CD4-positive, alpha-beta T cell (primary cell): ENCODE results near the gene RBM20. TPM values are rescaled to one million over a fixed set of nuclear protein-coding genes. Genes with fewer than 3 reads are reported as not detected.

Source experiments
- ATAC-seq: fragments of 200-7000 bp; cut with Tn5 transposase; one replicate; pipeline ENCODE4 v1.10.0; 2022; ENCODE audit warnings: mild to moderate bottlenecking; ENCODE audit not compliant: poor library complexity
- CTCF ChIA-PET: fragments of 350-600 bp; sonication (Branson Sonifier 250); formaldehyde crosslinking; loops from one replicate; lab custom pipeline; 2021; ENCODE audit warnings: antibody characterized with exemption, inconsistent platforms; lab: Charles Lee
- POLR2A ChIA-PET: fragments of 350-600 bp; sonication (Branson Sonifier 250); formaldehyde crosslinking; loops from one replicate; lab custom pipeline; 2021; ENCODE audit warnings: antibody characterized with exemption, inconsistent platforms; lab: Charles Lee
- DNase-seq, 14 experiments: peaks; one replicate each; pipeline ENCODE4 v3.0.0-alpha.2; 2013 to 2020; ENCODE audit warnings: mixed read lengths in 2 of 14
- H3K27ac ChIP-seq, 2 donors: one replicate each; pipeline versions ENCODE4 v1.5.1 to v1.7.0; 2013; ENCODE audit warnings: low read length in 2 of 2, low read depth in 1 of 2, mild to moderate bottlenecking in 1 of 2
- H3K27me3 ChIP-seq, 2 experiments: 1 replicate in 1 of 2; 2 replicates in 1 of 2; pipeline versions ENCODE4 v1.6.1 to v1.7.0; 2013; ENCODE audit warnings: low read length in 2 of 2, control low read depth in 1 of 2, mild to moderate bottlenecking in 1 of 2, moderate library complexity in 1 of 2; ENCODE audit not compliant: insufficient read depth in 2 of 2, control insufficient read depth in 1 of 2
- H3K36me3 ChIP-seq: one replicate; pipeline ENCODE4 v1.6.1; 2013; ENCODE audit warnings: low read length, control low read depth; ENCODE audit not compliant: insufficient read depth
- H3K4me1 ChIP-seq: one replicate; pipeline ENCODE4 v1.6.1; 2013; ENCODE audit warnings: low read length, control low read depth; ENCODE audit not compliant: insufficient read depth
- H3K4me3 ChIP-seq: one replicate; pipeline ENCODE4 v1.5.1; 2013; ENCODE audit warnings: mild to moderate bottlenecking, low read length, moderate library complexity
- H3K9me3 ChIP-seq, 2 experiments: 1 replicate in 1 of 2; 2 replicates in 1 of 2; pipeline versions ENCODE4 v1.6.1 to v1.7.0; 2013; ENCODE audit warnings: low read length in 2 of 2, mild to moderate bottlenecking in 2 of 2, control low read depth in 1 of 2, moderate library complexity in 1 of 2; ENCODE audit not compliant: control insufficient read depth in 1 of 2, insufficient read depth in 1 of 2
- H3K27ac Mint-ChIP-seq: one replicate; pipeline ENCODE4 v1.8.0; 2020; ENCODE audit warnings: mixed read lengths
- H3K27me3 Mint-ChIP-seq: one replicate; pipeline ENCODE4 v1.8.0; 2021; ENCODE audit warnings: mixed read lengths
- H3K36me3 Mint-ChIP-seq: one replicate; pipeline ENCODE4 v1.8.0; 2021; ENCODE audit warnings: low read depth, mixed read lengths
- H3K4me1 Mint-ChIP-seq: one replicate; pipeline ENCODE4 v1.8.0; 2021; ENCODE audit warnings: low read depth, mixed read lengths
- H3K4me3 Mint-ChIP-seq: one replicate; pipeline ENCODE4 v1.8.0; 2020; ENCODE audit warnings: mild to moderate bottlenecking, mixed read lengths
- H3K9me3 Mint-ChIP-seq: one replicate; pipeline ENCODE4 v1.8.0; 2020; ENCODE audit warnings: mixed read lengths
- intact Hi-C, 2 experiments: fragments of 100-400 bp; cut with DNase I in 1 of 2; cut with micrococcal nuclease in 1 of 2; formaldehyde crosslinking; loops; one replicate each; pipeline versions ENCODE4 v1.15.1 to v1.9.0; 2023 to 2025; cut with DNase I, micrococcal nuclease
- total RNA-seq, 174 experiments: library from RNA in 2 of 174; stranded (reverse) in 2 of 174; gene quantifications; one replicate each; pipeline ENCODE4 v1.2.3 and lab custom pipeline; 2021 to 2026
- TF ChIP-seq, protein P1 (sequence below): fragments of 200-600 bp; IDR thresholded peaks from one replicate; pipeline ENCODE4 v1.8.0; 2022; ENCODE audit warnings: antibody characterized with exemption, mild to moderate bottlenecking

The RBM20 gene
- total RNA-seq, 2 experiments from 2014 or later: 0.91 to 1.1 TPM

GRCh38 chr10:110775406-110775805, 131.3 kb downstream of the RBM20 start:
- no peak for ATAC-seq
- Histone ChIP-seq H3K27ac (no peak overlapping the region), H3K4me1 (peaks cover 3% of the 10 kb centered on the region), H3K9me3 (no peaks in the 10 kb centered on the region), H3K27me3 (no peaks in the 10 kb centered on the region), H3K4me3 (no peak overlapping the region), H3K36me3 (no peaks in the 10 kb centered on the region)
- Mint-ChIP-seq H3K4me3 (no peak overlapping the region), H3K4me1 (peaks cover 44% of the 10 kb centered on the region), H3K36me3 (no peaks in the 10 kb centered on the region), H3K27me3 (no peaks in the 10 kb centered on the region), H3K27ac (no peak overlapping the region), H3K9me3 (no peaks in the 10 kb centered on the region)
- POLR2A ChIA-PET: interaction anchor here (0.8 kb wide), 1 partner anchor 96 kb away, joined by 4 read pairs; the partner anchor contains the start of gene PDCD4
- no peak for DNase-seq
- TF ChIP-seq, protein P1, sequence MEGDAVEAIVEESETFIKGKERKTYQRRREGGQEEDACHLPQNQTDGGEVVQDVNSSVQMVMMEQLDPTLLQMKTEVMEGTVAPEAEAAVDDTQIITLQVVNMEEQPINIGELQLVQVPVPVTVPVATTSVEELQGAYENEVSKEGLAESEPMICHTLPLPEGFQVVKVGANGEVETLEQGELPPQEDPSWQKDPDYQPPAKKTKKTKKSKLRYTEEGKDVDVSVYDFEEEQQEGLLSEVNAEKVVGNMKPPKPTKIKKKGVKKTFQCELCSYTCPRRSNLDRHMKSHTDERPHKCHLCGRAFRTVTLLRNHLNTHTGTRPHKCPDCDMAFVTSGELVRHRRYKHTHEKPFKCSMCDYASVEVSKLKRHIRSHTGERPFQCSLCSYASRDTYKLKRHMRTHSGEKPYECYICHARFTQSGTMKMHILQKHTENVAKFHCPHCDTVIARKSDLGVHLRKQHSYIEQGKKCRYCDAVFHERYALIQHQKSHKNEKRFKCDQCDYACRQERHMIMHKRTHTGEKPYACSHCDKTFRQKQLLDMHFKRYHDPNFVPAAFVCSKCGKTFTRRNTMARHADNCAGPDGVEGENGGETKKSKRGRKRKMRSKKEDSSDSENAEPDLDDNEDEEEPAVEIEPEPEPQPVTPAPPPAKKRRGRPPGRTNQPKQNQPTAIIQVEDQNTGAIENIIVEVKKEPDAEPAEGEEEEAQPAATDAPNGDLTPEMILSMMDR: no peak
- intact Hi-C loops: no loop called here
- CTCF ChIA-PET: no interaction called here

- Histone ChIP-seq H3K9me3 (no peaks in the 10 kb centered on the region), H3K27ac (no peak overlapping the region), H3K4me3 (no peak overlapping the region), H3K4me1 (peaks cover 3% of the 10 kb centered on the region), H3K36me3 (no peaks in the 10 kb centered on the region), H3K27me3 (no peaks in the 10 kb centered on the region)
- Mint-ChIP-seq H3K27ac (no peak overlapping the region), H3K4me1 (peaks cover 49% of the 10 kb centered on the region), H3K27me3 (no peaks in the 10 kb centered on the region), H3K36me3 (no peaks in the 10 kb centered on the region), H3K4me3 (no peak overlapping the region), H3K9me3 (no peaks in the 10 kb centered on the region)
- TF ChIP-seq, protein P1: no peak
- DNase-seq: no peak
- no peak for ATAC-seq
- ChIA-PET CTCF (no interaction called here), POLR2A (interaction anchor here (1.6 kb wide), 1 partner anchor 27 kb away, joined by 3 read pairs; no protein-coding TSS in a partner anchor)
- intact Hi-C loops: no loop called here
Observed at GRCh38 chr10:110777017-110777416, 132.9 kb downstream of the RBM20 start.

DNA sequence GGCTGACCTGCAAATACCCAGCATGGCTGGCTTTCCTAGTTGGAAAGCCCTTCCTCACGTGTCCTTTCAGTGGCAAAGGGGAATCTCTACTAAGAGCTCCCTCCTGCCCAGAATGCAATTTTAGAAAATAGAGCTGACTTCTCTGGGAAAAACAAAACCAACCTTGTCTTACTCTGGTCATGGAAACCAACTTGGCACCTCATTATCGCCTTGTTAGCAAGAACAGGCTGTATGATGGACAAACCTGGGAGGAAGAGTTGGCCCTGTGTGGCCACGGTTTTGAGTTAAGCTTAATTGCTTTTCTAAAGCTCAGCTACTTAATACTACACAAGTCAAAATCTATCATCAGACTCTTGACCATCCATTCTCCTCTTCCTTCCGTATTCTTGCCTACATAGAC, 133.5 kb downstream of the RBM20 start:
- H3K36me3 Mint-ChIP-seq: no peaks in the 10 kb centered on the region
- H3K27ac ChIP-seq: no peak overlapping the region
- CTCF ChIA-PET: interaction anchor here (0.6 kb wide), 1 partner anchor 1285 kb away, joined by 3 read pairs; no protein-coding TSS in a partner anchor
- H3K4me1 Mint-ChIP-seq: peaks cover 51% of the 10 kb centered on the region
- POLR2A ChIA-PET: interaction anchor here (1.6 kb wide), 1 partner anchor 26 kb away, joined by 3 read pairs; no protein-coding TSS in a partner anchor
- no peaks in the 10 kb centered on the region for H3K9me3 ChIP-seq
- TF ChIP-seq, protein P1: no peak
- H3K27me3 ChIP-seq: no peaks in the 10 kb centered on the region
- H3K4me3 Mint-ChIP-seq: no peak overlapping the region
- H3K36me3 ChIP-seq: no peaks in the 10 kb centered on the region
- H3K27ac Mint-ChIP-seq: no peak overlapping the region
- intact Hi-C loops: loop anchor here in 1 of 2 experiments (2.0 kb wide), 1 partner anchor 27 kb away; no protein-coding TSS in a partner anchor
- ATAC-seq (no peak), DNase-seq (no peak)
- peaks cover 3% of the 10 kb centered on the region for H3K4me1 ChIP-seq
- no peaks in the 10 kb centered on the region for H3K9me3 Mint-ChIP-seq
- H3K27me3 Mint-ChIP-seq: no peaks in the 10 kb centered on the region
- no peak overlapping the region for H3K4me3 ChIP-seq
